ENCODE data around the gene CTSD.

CTSD gene

GRCh38 chr11:1745701-1746320 is 17.9 kb downstream of the CTSD start:
- no peak overlapping the region for H3K4me3 ChIP-seq (ENCODE audit: low read length)
- H3K27me3 ChIP-seq (replicated peaks; ENCODE audit: control insufficient read depth, insufficient read depth, low read length) = no peaks in the 10 kb centered on the region
- no peak overlapping the region for H3K9ac ChIP-seq (ENCODE audit: low read length)
- no peaks in the 10 kb centered on the region for H3K36me3 ChIP-seq (ENCODE audit: control insufficient read depth, insufficient read depth, low read length, severe bottlenecking)
- H3K9me3 ChIP-seq (ENCODE audit: control insufficient read depth, low read length) = no peaks in the 10 kb centered on the region
- no peak for DNase-seq (ENCODE audit: low read depth)
- H3K4me1 ChIP-seq (ENCODE audit: control insufficient read depth, insufficient read depth, low read length) = peaks cover 36% of the 10 kb centered on the region

- H3K27me3 ChIP-seq (replicated peaks; ENCODE audit: control insufficient read depth, insufficient read depth, low read length) = no peaks in the 10 kb centered on the region
- no peaks in the 10 kb centered on the region for H3K9me3 ChIP-seq (ENCODE audit: control insufficient read depth, low read length)
- no peaks in the 10 kb centered on the region for H3K36me3 ChIP-seq (ENCODE audit: control insufficient read depth, insufficient read depth, low read length, severe bottlenecking)
- DNase-seq (ENCODE audit: low read depth) = no peak
- no peak overlapping the region for H3K4me3 ChIP-seq (ENCODE audit: low read length)
- peaks cover 28% of the 10 kb centered on the region for H3K4me1 ChIP-seq (ENCODE audit: control insufficient read depth, insufficient read depth, low read length)
- H3K9ac ChIP-seq (ENCODE audit: low read length) = peak overlapping the region; percentile 15
These were observed 18.6 kb downstream of the CTSD start for GRCh38 chr11:1744891-1745700.

- no peak overlapping the region for H3K4me3 ChIP-seq (ENCODE audit: low read length)
- H3K9ac ChIP-seq (ENCODE audit: low read length) = peak overlapping the region; percentile 15
- H3K36me3 ChIP-seq (ENCODE audit: control insufficient read depth, insufficient read depth, low read length, severe bottlenecking) = no peaks in the 10 kb centered on the region
- DNase-seq (ENCODE audit: low read depth) = no peak
- no peaks in the 10 kb centered on the region for H3K9me3 ChIP-seq (ENCODE audit: control insufficient read depth, low read length)
- H3K4me1 ChIP-seq (ENCODE audit: control insufficient read depth, insufficient read depth, low read length) = peaks cover 21% of the 10 kb centered on the region
- no peaks in the 10 kb centered on the region for H3K27me3 ChIP-seq (replicated peaks; ENCODE audit: control insufficient read depth, insufficient read depth, low read length)
These were observed 19.4 kb downstream of the CTSD start for GRCh38 chr11:1744137-1744886.

GRCh38 chr11:1743585-1744136 is 20.1 kb downstream of the CTSD start:
- Histone ChIP-seq H3K36me3 (ENCODE audit: control insufficient read depth, insufficient read depth, low read length, severe bottlenecking) (no peaks in the 10 kb centered on the region), H3K27me3 (replicated peaks; ENCODE audit: control insufficient read depth, insufficient read depth, low read length) (no peaks in the 10 kb centered on the region), H3K9ac (ENCODE audit: low read length) (no peak overlapping the region), H3K4me1 (ENCODE audit: control insufficient read depth, insufficient read depth, low read length) (peaks cover 19% of the 10 kb centered on the region), H3K9me3 (ENCODE audit: control insufficient read depth, low read length) (no peaks in the 10 kb centered on the region), H3K4me3 (ENCODE audit: low read length) (no peak overlapping the region)
- DNase-seq (ENCODE audit: low read depth) = no peak

GRCh38 chr11:1742869-1743584 is 20.7 kb downstream of the CTSD start:
- Histone ChIP-seq H3K4me1 (ENCODE audit: control insufficient read depth, insufficient read depth, low read length) (peaks cover 19% of the 10 kb centered on the region), H3K9me3 (ENCODE audit: control insufficient read depth, low read length) (no peaks in the 10 kb centered on the region), H3K4me3 (ENCODE audit: low read length) (no peak overlapping the region), H3K9ac (ENCODE audit: low read length) (no peak overlapping the region), H3K36me3 (ENCODE audit: control insufficient read depth, insufficient read depth, low read length, severe bottlenecking) (no peaks in the 10 kb centered on the region), H3K27me3 (replicated peaks; ENCODE audit: control insufficient read depth, insufficient read depth, low read length) (no peaks in the 10 kb centered on the region)
- no peak for DNase-seq (ENCODE audit: low read depth)

- peaks cover 14% of the 10 kb centered on the region for H3K4me1 ChIP-seq (ENCODE audit: control insufficient read depth, insufficient read depth, low read length)
- no peak overlapping the region for H3K9ac ChIP-seq (ENCODE audit: low read length)
- no peak for DNase-seq (ENCODE audit: low read depth)
- no peak overlapping the region for H3K4me3 ChIP-seq (ENCODE audit: low read length)
- no peaks in the 10 kb centered on the region for H3K27me3 ChIP-seq (replicated peaks; ENCODE audit: control insufficient read depth, insufficient read depth, low read length)
- H3K36me3 ChIP-seq (ENCODE audit: control insufficient read depth, insufficient read depth, low read length, severe bottlenecking) = no peaks in the 10 kb centered on the region
- peaks cover 6% of the 10 kb centered on the region for H3K9me3 ChIP-seq (ENCODE audit: control insufficient read depth, low read length)
These were observed 21.4 kb downstream of the CTSD start for GRCh38 chr11:1742371-1742770.

GRCh38 chr11:1741741-1742140 is 22.0 kb downstream of the CTSD start:
- Histone ChIP-seq H3K4me1 (ENCODE audit: control insufficient read depth, insufficient read depth, low read length) (peaks cover 14% of the 10 kb centered on the region), H3K4me3 (ENCODE audit: low read length) (no peak overlapping the region), H3K9ac (ENCODE audit: low read length) (no peak overlapping the region), H3K9me3 (ENCODE audit: control insufficient read depth, low read length) (peaks cover 12% of the 10 kb centered on the region), H3K36me3 (ENCODE audit: control insufficient read depth, insufficient read depth, low read length, severe bottlenecking) (no peaks in the 10 kb centered on the region), H3K27me3 (replicated peaks; ENCODE audit: control insufficient read depth, insufficient read depth, low read length) (no peaks in the 10 kb centered on the region)
- no peak for DNase-seq (ENCODE audit: low read depth)

- H3K36me3 ChIP-seq (ENCODE audit: control insufficient read depth, insufficient read depth, low read length, severe bottlenecking) = no peaks in the 10 kb centered on the region
- no peak for DNase-seq (ENCODE audit: low read depth)
- H3K9ac ChIP-seq (ENCODE audit: low read length) = no peak overlapping the region
- peaks cover 14% of the 10 kb centered on the region for H3K4me1 ChIP-seq (ENCODE audit: control insufficient read depth, insufficient read depth, low read length)
- no peak overlapping the region for H3K4me3 ChIP-seq (ENCODE audit: low read length)
- peaks cover 16% of the 10 kb centered on the region for H3K9me3 ChIP-seq (ENCODE audit: control insufficient read depth, low read length)
- H3K27me3 ChIP-seq (replicated peaks; ENCODE audit: control insufficient read depth, insufficient read depth, low read length) = no peaks in the 10 kb centered on the region
These were observed 22.8 kb downstream of the CTSD start for GRCh38 chr11:1740786-1741530.

- no peak for DNase-seq (ENCODE audit: low read depth)
- H3K4me3 ChIP-seq (ENCODE audit: low read length) = no peak overlapping the region
- H3K27me3 ChIP-seq (replicated peaks; ENCODE audit: control insufficient read depth, insufficient read depth, low read length) = no peaks in the 10 kb centered on the region
These were observed 24.2 kb downstream of the CTSD start for GRCh38 chr11:1739576-1739975.

GRCh38 chr11:1738380-1738779 is 25.3 kb downstream of the CTSD start:
- Histone ChIP-seq H3K36me3 (ENCODE audit: control insufficient read depth, insufficient read depth, low read length, severe bottlenecking) (no peaks in the 10 kb centered on the region), H3K4me3 (ENCODE audit: low read length) (no peak overlapping the region), H3K9me3 (ENCODE audit: control insufficient read depth, low read length) (peaks cover 16% of the 10 kb centered on the region), H3K4me1 (ENCODE audit: control insufficient read depth, insufficient read depth, low read length) (no peaks in the 10 kb centered on the region), H3K27me3 (replicated peaks; ENCODE audit: control insufficient read depth, insufficient read depth, low read length) (no peaks in the 10 kb centered on the region), H3K9ac (ENCODE audit: low read length) (no peak overlapping the region)
- no peak for DNase-seq (ENCODE audit: low read depth)

More at GRCh38 chr11:1739576-1739975, 24.2 kb downstream of the CTSD start:
- no peaks in the 10 kb centered on the region for H3K36me3 ChIP-seq (ENCODE audit: control insufficient read depth, insufficient read depth, low read length, severe bottlenecking)
- peaks cover 6% of the 10 kb centered on the region for H3K4me1 ChIP-seq (ENCODE audit: control insufficient read depth, insufficient read depth, low read length)
- H3K9ac ChIP-seq (ENCODE audit: low read length) = no peak overlapping the region
- H3K9me3 ChIP-seq (ENCODE audit: control insufficient read depth, low read length) = peaks cover 16% of the 10 kb centered on the region
